HEK293 (cell line): ENCODE data around the gene BIK.
A peak's percentile ranks its signal among the peaks of the same experiment; 100 is the strongest.

Experiments used
- CTCF ChIA-PET: fragments of 350-600 bp; formaldehyde crosslinking; extraction: SDS; loops from one replicate; lab custom pipeline; 2021; ENCODE audit warnings: antibody characterized with exemption; lab: Yijun Ruan, JAX
- POLR2A ChIA-PET: fragments of 300-600 bp; formaldehyde crosslinking; extraction: SDS; loops from one replicate; lab custom pipeline; 2020; ENCODE audit warnings: antibody characterized with exemption, inconsistent platforms; lab: Yijun Ruan, JAX
- H3K27ac ChIP-seq: fragments of 200-500 bp; sonication (Bioruptor generic); 2 replicates; pipeline ENCODE4 v1.5.1; 2014; ENCODE audit warnings: low read depth, low read length, control low read depth, inconsistent platforms; ENCODE audit errors: extremely low read depth
- H3K36me3 ChIP-seq, 2 experiments: fragments of 200-500 bp in 1 of 2; sonication (Bioruptor generic) in 1 of 2; 1 replicate in 1 of 2; 2 replicates in 1 of 2; pipeline ENCODE4 v1.5.1; 2014 to 2017; ENCODE audit warnings: inconsistent platforms in 2 of 2, low read length in 2 of 2; ENCODE audit not compliant: control insufficient read depth in 2 of 2, insufficient read depth in 1 of 2
- H3K4me1 ChIP-seq: fragments of 200-500 bp; sonication (Bioruptor generic); 2 replicates; pipeline ENCODE4 v1.5.1; 2014; ENCODE audit warnings: mild to moderate bottlenecking, low read length, inconsistent platforms; ENCODE audit not compliant: control insufficient read depth, insufficient read depth
- H3K4me3 ChIP-seq: 2 replicates; pipeline ENCODE4 v1.5.1; 2011; ENCODE audit warnings: low read depth, mild to moderate bottlenecking, control low read depth, low read length, moderate library complexity
- H3K9me3 ChIP-seq: fragments of 200-500 bp; sonication (Bioruptor generic); 2 replicates; pipeline ENCODE4 v1.5.1; 2014; ENCODE audit warnings: low read depth, low read length, inconsistent platforms; ENCODE audit not compliant: control insufficient read depth, insufficient read depth
- EGR2 ChIP-seq: fragments of 450-650 bp; formaldehyde crosslinking; IDR thresholded peaks from 2 replicates; pipeline ENCODE4 v1.5.1; 2016; ENCODE audit warnings: low read depth, missing biosample characterization, missing genetic modification characterization
- GLI2 ChIP-seq: fragments of 450-650 bp; formaldehyde crosslinking; IDR thresholded peaks from 2 replicates; pipeline ENCODE4; 2017; ENCODE audit warnings: missing biosample characterization, missing genetic modification characterization, low read depth, borderline replicate concordance
- GLIS1 ChIP-seq: fragments of 450-650 bp; formaldehyde crosslinking; IDR thresholded peaks from 2 replicates; pipeline ENCODE4 v1.5.1; 2016; ENCODE audit warnings: missing biosample characterization, missing genetic modification characterization
- GLIS2 ChIP-seq: fragments of 450-650 bp; formaldehyde crosslinking; IDR thresholded peaks from 2 replicates; pipeline ENCODE4 v1.5.1; 2016; ENCODE audit warnings: missing biosample characterization, missing genetic modification characterization
- KLF10 ChIP-seq: fragments of 450-650 bp; IDR thresholded peaks from 2 replicates; pipeline ENCODE4 v1.5.1; 2018; ENCODE audit warnings: missing biosample characterization, mild to moderate bottlenecking, missing genetic modification characterization
- KLF9 ChIP-seq: fragments of 450-650 bp; formaldehyde crosslinking; IDR thresholded peaks from 2 replicates; pipeline ENCODE4 v1.5.1; 2016; ENCODE audit warnings: missing biosample characterization, missing genetic modification characterization, low read depth
- ZBTB48 ChIP-seq: fragments of 450-650 bp; formaldehyde crosslinking; IDR thresholded peaks from 2 replicates; pipeline ENCODE4 v1.5.1; 2016; ENCODE audit warnings: missing biosample characterization, missing genetic modification characterization
- ZBTB8A ChIP-seq: fragments of 450-650 bp; formaldehyde crosslinking; IDR thresholded peaks from 2 replicates; pipeline ENCODE4 v1.5.1; 2016; ENCODE audit warnings: missing biosample characterization, missing genetic modification characterization
- ZFHX2 ChIP-seq: fragments of 450-650 bp; formaldehyde crosslinking; conservative IDR thresholded peaks from 2 replicates; pipeline ENCODE4 v1.5.1; 2016; ENCODE audit warnings: missing biosample characterization, missing genetic modification characterization
- ZNF121 ChIP-seq: fragments of 450-650 bp; formaldehyde crosslinking; IDR thresholded peaks from 2 replicates; pipeline ENCODE4 v1.5.1; 2016; ENCODE audit warnings: missing biosample characterization, missing genetic modification characterization
- ZNF138 ChIP-seq: fragments of 450-650 bp; formaldehyde crosslinking; IDR thresholded peaks from 2 replicates; pipeline ENCODE4 v1.5.1; 2016; ENCODE audit warnings: missing biosample characterization, missing genetic modification characterization, borderline replicate concordance
- ZNF404 ChIP-seq: fragments of 450-650 bp; formaldehyde crosslinking; IDR thresholded peaks from 2 replicates; pipeline ENCODE4 v1.5.1; 2017; ENCODE audit warnings: missing biosample characterization, missing genetic modification characterization
- ZNF510 ChIP-seq: fragments of 450-650 bp; formaldehyde crosslinking; IDR thresholded peaks from 2 replicates; pipeline ENCODE4 v1.5.1; 2018; ENCODE audit warnings: mild to moderate bottlenecking, missing genetic modification characterization, missing biosample characterization; ENCODE audit not compliant: insufficient replicate concordance
- ZNF600 ChIP-seq: fragments of 450-650 bp; formaldehyde crosslinking; IDR thresholded peaks from 2 replicates; pipeline ENCODE4 v1.5.1; 2016; ENCODE audit warnings: missing biosample characterization, missing genetic modification characterization
- ZNF777 ChIP-seq: fragments of 450-650 bp; formaldehyde crosslinking; IDR thresholded peaks from 2 replicates; pipeline ENCODE4 v1.5.1; 2017; ENCODE audit warnings: missing biosample characterization, missing genetic modification characterization, borderline replicate concordance
- TF ChIP-seq, protein P1 (sequence below): fragments of 450-650 bp; formaldehyde crosslinking; IDR thresholded peaks from 2 replicates; pipeline ENCODE4 v1.5.0; 2017; ENCODE audit warnings: missing biosample characterization, missing genetic modification characterization, borderline replicate concordance
- TF ChIP-seq, protein P2 (sequence below): fragments of 450-650 bp; formaldehyde crosslinking; IDR thresholded peaks from 2 replicates; pipeline ENCODE4 v1.5.1; 2016; ENCODE audit warnings: missing biosample characterization, missing genetic modification characterization
- TF ChIP-seq, protein P3 (sequence below): fragments of 450-650 bp; formaldehyde crosslinking; IDR thresholded peaks from 2 replicates; pipeline ENCODE4 v1.5.1; 2016; ENCODE audit warnings: missing biosample characterization, missing genetic modification characterization
- TF ChIP-seq, protein P4 (sequence below): fragments of 450-650 bp; formaldehyde crosslinking; IDR thresholded peaks from 2 replicates; pipeline ENCODE4 v1.5.1; 2016; ENCODE audit warnings: missing biosample characterization, missing genetic modification characterization
- TF ChIP-seq, protein P5 (sequence below): fragments of 450-650 bp; formaldehyde crosslinking; IDR thresholded peaks from 2 replicates; pipeline ENCODE4 v1.5.1; 2016; ENCODE audit warnings: missing biosample characterization, missing genetic modification characterization

The BIK gene

DNA sequence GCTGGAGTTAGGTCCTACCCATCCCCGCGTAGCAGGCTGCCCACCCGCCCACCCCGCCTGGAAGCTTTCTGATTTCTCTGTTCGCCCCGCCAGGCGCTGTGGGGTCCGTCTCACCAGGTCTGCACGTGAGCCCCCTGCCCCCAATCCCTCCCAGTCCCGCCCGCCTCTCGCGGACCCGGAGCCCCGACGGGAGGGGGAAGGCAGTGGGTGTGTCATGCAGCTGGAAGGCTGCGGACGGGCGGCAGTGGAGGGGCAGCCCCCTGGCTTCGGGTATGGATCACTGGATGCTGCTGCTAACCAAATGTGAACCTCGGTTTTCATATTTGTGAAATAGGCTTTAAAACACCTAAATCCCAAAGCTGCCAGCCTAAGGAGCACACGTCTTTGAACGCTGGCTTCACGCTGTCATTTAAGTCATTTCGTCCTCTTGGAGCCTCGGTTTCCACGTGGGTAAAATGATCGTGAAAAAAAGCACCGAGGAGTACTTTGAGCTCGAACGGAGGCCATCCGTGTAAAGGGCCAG, 568 bp upstream of the BIK start (continued):
- TF ChIP-seq, protein P1, sequence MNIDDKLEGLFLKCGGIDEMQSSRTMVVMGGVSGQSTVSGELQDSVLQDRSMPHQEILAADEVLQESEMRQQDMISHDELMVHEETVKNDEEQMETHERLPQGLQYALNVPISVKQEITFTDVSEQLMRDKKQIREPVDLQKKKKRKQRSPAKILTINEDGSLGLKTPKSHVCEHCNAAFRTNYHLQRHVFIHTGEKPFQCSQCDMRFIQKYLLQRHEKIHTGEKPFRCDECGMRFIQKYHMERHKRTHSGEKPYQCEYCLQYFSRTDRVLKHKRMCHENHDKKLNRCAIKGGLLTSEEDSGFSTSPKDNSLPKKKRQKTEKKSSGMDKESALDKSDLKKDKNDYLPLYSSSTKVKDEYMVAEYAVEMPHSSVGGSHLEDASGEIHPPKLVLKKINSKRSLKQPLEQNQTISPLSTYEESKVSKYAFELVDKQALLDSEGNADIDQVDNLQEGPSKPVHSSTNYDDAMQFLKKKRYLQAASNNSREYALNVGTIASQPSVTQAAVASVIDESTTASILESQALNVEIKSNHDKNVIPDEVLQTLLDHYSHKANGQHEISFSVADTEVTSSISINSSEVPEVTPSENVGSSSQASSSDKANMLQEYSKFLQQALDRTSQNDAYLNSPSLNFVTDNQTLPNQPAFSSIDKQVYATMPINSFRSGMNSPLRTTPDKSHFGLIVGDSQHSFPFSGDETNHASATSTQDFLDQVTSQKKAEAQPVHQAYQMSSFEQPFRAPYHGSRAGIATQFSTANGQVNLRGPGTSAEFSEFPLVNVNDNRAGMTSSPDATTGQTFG (tag by site-specific recombination) = no peak
- peak; percentile 79 for TF ChIP-seq KLF9 (tag by site-specific recombination)
- TF ChIP-seq, protein P2, sequence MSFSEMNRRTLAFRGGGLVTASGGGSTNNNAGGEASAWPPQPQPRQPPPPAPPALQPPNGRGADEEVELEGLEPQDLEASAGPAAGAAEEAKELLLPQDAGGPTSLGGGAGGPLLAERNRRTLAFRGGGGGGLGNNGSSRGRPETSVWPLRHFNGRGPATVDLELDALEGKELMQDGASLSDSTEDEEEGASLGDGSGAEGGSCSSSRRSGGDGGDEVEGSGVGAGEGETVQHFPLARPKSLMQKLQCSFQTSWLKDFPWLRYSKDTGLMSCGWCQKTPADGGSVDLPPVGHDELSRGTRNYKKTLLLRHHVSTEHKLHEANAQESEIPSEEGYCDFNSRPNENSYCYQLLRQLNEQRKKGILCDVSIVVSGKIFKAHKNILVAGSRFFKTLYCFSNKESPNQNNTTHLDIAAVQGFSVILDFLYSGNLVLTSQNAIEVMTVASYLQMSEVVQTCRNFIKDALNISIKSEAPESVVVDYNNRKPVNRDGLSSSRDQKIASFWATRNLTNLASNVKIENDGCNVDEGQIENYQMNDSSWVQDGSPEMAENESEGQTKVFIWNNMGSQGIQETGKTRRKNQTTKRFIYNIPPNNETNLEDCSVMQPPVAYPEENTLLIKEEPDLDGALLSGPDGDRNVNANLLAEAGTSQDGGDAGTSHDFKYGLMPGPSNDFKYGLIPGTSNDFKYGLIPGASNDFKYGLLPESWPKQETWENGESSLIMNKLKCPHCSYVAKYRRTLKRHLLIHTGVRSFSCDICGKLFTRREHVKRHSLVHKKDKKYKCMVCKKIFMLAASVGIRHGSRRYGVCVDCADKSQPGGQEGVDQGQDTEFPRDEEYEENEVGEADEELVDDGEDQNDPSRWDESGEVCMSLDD = peak; percentile 29; the same call in 1 of the 2 replicates

DNA sequence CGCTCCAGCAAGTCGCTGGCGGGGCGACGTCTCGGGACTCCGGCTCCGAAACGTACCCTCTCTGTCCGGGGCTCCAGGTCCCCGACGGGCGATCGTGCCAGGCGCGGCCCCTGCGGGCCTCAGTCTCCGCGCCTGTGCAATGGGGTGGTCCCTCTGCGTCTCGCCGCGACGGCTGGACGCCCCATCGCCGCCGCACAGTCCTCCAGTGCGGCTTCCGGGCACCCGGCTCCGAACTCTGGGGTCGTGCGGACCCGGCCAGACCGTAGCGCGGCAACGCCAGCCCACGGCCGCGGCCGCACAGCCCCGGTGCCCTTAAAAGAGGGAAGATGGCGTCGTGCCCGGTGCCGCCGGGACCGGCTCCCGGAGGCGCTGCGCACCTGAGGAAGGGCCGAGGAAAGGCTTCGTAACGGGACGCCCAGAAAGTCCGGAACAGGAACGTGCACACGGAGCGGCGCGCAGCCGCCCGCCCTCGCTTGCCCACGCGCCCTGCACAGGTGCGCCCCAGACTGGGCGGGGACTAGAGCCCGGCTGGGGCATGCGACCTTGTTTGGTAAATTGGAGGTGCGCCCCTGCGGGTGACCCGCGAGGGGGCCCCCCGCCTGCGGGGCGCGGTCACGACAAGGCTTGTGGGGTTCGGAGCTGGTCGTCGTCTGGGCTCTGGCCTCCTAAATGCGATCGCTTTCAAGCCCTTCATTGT, 525 bp downstream of the BIK start:
- CTCF ChIA-PET = no interaction called here
- peak overlapping the region; percentile 47; the same call in 1 of the 2 replicates for H3K27ac ChIP-seq
- H3K4me1 ChIP-seq = peaks cover 3% of the 10 kb centered on the region; the same call in 1 of the 2 replicates
- no peaks in the 10 kb centered on the region for H3K36me3 ChIP-seq
- H3K9me3 ChIP-seq = no peaks in the 10 kb centered on the region
- POLR2A ChIA-PET = interaction anchor here (1.1 kb wide), 1 partner anchor 9 kb away, joined by 4 read pairs; no protein-coding TSS in a partner anchor
- H3K4me3 ChIP-seq = peak overlapping the region; percentile 46
- TF ChIP-seq, protein P3, sequence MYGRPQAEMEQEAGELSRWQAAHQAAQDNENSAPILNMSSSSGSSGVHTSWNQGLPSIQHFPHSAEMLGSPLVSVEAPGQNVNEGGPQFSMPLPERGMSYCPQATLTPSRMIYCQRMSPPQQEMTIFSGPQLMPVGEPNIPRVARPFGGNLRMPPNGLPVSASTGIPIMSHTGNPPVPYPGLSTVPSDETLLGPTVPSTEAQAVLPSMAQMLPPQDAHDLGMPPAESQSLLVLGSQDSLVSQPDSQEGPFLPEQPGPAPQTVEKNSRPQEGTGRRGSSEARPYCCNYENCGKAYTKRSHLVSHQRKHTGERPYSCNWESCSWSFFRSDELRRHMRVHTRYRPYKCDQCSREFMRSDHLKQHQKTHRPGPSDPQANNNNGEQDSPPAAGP (tag by site-specific recombination) = 0 out of 2 replicates have a peak, but pooled peaks have one; percentile 18
- TF ChIP-seq GLIS2 (tag by site-specific recombination) = peak; percentile 63
- no peak for TF ChIP-seq ZNF121 (tag by site-specific recombination)
- TF ChIP-seq KLF10 = peak; percentile 4; the same call in 1 of the 2 replicates
- TF ChIP-seq, protein P4, sequence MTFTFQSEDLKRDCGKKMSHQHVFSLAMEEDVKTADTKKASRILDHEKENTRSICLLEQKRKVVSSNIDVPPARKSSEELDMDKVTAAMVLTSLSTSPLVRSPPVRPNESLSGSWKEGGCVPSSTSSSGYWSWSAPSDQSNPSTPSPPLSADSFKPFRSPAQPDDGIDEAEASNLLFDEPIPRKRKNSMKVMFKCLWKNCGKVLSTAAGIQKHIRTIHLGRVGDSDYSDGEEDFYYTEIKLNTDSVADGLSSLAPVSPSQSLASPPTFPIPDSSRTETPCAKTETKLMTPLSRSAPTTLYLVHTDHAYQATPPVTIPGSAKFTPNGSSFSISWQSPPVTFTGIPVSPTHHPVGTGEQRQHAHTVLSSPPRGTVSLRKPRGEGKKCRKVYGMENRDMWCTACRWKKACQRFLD (tag by site-specific recombination) = no peak
- 0 out of 2 replicates have a peak, but pooled peaks have one; percentile 35 for TF ChIP-seq ZNF600 (tag by site-specific recombination)
- TF ChIP-seq ZNF510 (tag by site-specific recombination) = no peak
- TF ChIP-seq, protein P2 = peak; percentile 33; the same call in 1 of the 2 replicates
- TF ChIP-seq, protein P5, sequence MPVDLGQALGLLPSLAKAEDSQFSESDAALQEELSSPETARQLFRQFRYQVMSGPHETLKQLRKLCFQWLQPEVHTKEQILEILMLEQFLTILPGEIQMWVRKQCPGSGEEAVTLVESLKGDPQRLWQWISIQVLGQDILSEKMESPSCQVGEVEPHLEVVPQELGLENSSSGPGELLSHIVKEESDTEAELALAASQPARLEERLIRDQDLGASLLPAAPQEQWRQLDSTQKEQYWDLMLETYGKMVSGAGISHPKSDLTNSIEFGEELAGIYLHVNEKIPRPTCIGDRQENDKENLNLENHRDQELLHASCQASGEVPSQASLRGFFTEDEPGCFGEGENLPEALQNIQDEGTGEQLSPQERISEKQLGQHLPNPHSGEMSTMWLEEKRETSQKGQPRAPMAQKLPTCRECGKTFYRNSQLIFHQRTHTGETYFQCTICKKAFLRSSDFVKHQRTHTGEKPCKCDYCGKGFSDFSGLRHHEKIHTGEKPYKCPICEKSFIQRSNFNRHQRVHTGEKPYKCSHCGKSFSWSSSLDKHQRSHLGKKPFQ (tag by site-specific recombination) = no peak
- peak; percentile 55 for TF ChIP-seq ZFHX2 (tag by site-specific recombination)
- no peak for TF ChIP-seq ZNF404 (tag by site-specific recombination)
- TF ChIP-seq ZBTB8A (tag by site-specific recombination) = peak; percentile 84
- peak; percentile 11; the same call in 1 of the 2 replicates for TF ChIP-seq GLIS1 (tag by site-specific recombination)
- peak; percentile 19; the same call in 1 of the 2 replicates for TF ChIP-seq ZBTB48
- TF ChIP-seq ZNF138 (tag by site-specific recombination) = no peak
- TF ChIP-seq ZNF777 (tag by site-specific recombination) = peak; percentile 49; the same call in 1 of the 2 replicates
- TF ChIP-seq EGR2 (tag by site-specific recombination) = 0 out of 2 replicates have a peak, but pooled peaks have one; percentile 14
- no peak for TF ChIP-seq GLI2 (tag by site-specific recombination)
